D341Med (cell line): Measurements from ENCODE around the gene HSF4.

ENCODE experiments used
- DNase-seq: peaks from one replicate; pipeline ENCODE4 v3.0.0; 2012; ENCODE audit warnings: low spot score

Gene HSF4

DNA sequence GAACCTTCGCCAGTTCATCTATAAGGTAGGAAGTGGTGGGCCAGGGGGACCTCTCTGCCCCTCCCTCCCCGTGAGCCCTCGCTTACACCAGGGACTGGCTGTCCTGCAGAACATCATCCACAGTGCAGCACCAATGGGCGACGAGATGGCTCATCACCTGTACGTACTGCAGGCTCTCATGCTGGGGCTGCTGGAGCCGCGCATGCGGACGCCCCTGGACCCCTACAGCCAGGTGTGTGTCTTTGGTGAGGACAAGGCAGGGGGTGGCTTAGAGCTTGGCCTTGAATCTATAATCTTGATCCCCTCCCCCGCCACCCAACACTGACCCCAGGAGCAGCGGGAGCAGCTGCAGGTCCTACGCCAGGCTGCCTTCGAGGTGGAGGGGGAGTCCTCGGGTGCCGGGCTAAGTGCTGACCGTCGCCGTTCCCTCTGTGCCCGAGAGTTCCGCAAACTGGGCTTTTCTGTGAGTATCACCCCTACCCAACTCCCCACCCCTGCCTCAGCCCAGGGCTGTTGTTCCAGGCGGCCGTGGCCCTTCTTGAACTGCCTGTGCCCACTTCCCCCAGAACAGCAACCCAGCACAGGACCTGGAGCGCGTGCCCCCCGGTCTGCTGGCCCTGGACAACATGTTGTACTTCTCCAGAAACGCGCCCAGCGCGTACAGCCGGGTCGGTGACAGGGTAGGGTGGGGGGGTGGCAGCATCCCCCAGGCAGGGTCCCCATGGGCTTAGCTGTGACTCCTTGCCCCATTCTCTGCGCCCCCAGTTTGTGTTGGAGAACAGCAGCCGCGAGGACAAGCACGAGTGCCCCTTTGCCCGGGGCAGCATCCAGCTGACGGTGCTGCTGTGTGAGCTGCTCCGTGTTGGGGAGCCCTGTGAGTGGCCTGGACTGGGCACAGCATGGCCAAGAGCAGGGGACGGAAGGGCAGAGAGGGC lies 37.1 kb downstream of the HSF4 start:
- DNase-seq = no peak

DNA sequence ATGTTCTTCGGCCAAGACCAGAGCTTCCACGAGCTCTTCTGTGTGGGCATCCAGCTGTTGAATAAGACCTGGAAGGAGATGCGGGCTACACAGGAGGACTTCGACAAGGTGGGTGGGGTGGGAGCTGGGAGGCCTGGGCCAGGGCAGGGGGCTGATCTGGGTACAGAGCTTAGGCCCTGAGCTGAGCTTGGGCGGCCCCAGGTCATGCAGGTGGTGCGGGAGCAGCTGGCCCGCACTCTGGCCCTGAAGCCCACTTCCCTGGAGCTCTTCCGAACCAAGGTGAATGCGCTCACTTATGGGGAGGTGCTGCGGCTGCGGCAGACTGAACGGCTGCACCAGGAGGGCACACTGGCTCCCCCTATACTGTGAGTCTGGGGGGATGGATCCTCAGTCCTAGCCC lies 37.9 kb downstream of the HSF4 start:
- no peak for DNase-seq

DNA sequence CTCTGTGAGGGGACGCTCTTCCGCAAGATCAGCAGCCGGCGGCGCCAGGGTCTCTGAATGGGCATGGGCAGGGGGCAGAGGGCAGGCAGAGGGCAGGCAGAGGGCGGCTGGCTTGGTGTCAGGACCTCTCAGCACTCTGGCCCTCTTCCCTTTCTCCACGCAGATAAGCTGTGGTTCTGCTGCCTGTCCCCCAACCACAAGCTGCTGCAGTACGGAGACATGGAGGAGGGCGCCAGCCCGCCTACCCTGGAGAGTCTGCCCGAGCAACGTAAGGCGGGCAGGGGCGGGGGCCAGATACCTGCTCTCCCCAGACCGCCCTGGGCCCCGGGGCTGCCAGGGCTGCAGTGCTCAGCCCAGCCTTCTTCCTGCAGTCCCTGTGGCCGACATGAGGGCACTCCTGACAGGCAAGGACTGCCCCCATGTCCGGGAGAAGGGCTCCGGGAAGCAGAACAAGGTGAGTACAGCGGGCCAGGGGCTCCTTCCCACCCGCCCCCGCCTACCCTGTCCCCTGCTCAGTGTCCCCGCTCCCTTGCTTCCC lies 38.5 kb downstream of the HSF4 start:
- no peak for DNase-seq

DNA sequence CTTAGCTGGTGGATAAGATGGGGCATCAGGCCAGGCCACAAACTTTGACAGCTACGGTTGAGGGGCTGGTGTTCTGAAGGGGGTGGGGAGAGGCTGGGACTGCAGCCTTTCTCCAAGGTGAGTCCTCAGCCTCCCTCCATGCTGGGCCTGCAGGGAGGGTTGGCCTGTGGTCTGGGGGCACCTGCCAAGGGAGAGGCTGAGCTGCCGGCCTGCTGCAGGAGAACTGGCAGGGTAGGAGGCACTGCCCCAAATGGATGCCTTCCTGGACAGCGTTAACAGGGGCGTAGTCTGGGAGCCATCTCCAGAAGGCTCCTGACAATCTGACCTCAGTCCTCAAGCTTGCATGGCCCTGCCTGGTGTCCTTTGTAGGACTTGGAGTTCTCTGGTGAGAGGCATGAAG lies 39.5 kb downstream of the HSF4 start:
- DNase-seq = no peak

DNA sequence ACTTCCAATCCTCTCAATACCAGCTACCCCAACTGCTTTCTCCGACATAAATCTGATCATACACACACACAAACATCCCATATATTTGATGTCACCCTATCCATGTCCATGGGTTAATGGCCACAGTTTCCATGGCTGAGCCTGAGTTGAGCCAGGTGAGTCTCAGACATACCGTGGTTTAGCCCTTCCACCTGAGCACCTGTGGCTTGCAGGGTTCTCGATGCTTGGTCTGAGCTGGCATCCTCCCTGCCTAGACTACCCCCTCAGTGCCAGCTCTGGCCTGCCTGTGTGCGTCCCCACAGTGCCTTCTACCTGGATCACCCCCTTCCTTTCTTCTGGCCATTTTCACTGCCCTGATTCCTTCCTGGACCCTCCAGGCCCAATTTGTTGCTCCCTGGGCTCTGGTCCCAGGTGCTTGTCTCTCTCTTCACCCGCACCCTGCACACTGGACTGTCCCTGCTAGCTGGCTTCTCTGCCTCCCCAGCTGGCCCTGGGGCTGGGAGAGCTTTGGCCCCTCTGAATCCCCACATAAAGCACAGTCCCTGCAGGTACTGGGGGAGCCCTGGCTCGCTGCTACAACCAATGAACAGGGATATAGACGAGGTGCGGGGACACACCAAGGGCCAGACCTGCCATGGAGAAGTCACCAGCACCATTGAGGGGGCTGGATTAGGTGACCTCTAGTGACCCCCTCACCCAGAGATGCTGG lies 41.7 kb downstream of the HSF4 start:
- no peak for DNase-seq

DNA sequence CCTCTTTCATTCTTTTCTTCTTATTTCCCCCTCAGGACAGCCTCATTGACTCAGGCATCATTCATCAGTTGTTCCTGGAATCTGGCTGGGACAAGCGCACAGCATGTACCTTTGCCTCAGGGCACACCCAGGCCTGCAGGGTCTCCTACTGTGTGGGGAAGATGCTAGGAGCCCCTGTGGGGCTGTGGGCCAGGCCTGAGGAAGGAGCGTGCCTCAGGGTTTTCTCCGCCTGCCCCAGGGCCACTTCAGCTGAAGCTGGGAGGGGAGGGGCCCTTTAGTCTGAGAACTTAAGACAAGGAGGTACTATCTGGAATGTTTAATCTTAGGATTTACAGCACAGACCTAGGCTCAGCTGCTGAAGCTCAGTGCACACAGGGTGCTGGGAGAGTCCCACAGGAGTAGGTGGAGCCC lies 42.3 kb downstream of the HSF4 start:
- no peak for DNase-seq

DNA sequence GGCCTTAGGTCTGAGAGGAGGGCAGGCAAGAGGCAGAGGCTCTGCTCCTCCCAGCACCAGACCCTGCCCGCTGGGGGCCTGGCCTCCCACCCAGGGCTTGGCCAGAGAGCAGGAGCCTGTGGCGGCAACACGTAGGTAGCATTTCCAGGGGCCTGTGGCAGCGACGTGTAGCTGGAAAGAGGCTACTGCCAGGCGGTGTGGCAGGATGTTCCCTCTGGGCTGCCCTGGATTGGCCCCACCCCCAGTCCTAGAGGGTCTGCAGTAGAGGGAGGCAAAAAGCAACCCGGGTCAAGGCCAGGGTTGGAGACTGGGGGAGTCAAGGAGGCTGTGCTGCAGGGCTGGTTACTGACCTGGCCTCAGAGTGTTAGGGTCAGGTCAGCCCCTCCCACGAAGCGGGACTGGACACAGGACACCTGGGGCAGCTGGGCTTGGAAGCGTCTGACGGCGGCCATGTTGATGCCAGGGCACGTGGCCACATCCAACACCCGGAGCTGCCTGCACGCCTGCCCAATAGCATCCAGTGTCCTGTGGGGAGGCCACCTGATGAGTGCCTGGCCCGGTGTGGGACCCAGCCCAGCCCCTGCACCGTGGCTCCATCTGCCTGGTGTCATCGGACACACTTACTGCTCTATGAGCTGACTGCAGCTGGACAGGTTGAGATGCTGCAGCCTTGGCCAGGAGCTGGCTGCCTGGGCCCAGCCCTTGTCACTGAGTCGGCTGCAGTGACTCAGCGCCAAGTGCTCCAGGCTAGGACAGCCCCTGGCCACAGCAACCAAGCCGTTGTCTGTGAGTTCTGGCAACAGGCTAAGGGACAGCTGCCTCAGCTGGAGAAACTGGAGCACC lies 42.9 kb downstream of the HSF4 start:
- DNase-seq = no peak

DNA sequence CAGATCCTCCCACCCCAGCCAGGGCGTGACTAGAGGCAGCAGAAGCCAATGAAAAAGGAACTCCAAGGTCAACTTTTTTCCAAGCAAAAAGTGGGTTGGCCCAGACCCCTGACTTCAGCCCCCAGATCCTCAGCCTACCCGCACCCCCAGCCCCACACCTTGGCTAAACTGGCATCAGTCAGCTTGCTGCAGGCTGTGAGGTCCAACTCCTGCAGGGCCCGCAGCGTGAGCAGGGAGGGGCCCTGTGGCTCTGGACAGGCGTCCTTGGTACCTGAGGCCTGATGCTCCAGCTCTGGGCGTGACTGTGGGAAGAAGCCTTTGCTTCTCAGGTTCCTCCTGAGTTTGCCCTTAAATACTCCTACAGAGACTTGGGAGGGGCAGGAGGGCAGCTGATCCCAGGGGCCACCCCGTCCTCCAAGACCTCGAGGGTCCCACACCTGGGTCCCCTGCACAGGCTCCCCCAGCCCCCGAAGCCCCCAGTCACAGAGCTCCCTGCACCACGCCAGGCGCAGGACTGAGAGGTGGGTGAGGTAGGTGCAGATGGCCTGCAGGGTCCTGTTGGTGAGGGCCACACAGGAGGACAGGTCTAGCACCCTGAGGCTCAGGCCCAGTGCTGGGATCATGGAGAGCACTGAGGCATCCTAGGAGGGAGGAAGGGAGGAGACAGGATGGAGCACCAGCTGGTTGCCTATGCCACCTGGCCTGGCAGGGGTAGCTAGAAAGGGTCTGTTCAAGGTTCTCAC lies 43.8 kb downstream of the HSF4 start:
- DNase-seq = no peak

DNA sequence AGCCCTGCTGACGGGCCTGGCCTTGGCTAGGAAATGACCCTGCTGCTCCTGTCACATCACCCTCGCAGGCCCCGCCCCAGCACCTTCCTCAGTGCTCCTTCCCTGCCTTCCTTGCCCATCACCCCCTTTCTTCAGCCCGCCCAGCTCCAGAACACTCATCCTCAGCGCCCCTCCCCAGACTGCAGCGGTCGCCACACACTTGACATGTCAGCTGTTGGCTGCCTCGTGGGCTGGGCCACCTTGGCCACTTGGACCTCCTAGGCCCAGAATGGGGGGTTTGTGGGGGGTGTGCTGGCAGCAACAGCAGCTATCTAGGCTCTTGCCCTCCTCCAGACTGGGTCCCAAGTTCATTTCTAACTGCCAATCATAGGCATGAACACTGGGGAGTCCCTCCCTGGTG lies 45.0 kb downstream of the HSF4 start:
- no peak for DNase-seq

DNA sequence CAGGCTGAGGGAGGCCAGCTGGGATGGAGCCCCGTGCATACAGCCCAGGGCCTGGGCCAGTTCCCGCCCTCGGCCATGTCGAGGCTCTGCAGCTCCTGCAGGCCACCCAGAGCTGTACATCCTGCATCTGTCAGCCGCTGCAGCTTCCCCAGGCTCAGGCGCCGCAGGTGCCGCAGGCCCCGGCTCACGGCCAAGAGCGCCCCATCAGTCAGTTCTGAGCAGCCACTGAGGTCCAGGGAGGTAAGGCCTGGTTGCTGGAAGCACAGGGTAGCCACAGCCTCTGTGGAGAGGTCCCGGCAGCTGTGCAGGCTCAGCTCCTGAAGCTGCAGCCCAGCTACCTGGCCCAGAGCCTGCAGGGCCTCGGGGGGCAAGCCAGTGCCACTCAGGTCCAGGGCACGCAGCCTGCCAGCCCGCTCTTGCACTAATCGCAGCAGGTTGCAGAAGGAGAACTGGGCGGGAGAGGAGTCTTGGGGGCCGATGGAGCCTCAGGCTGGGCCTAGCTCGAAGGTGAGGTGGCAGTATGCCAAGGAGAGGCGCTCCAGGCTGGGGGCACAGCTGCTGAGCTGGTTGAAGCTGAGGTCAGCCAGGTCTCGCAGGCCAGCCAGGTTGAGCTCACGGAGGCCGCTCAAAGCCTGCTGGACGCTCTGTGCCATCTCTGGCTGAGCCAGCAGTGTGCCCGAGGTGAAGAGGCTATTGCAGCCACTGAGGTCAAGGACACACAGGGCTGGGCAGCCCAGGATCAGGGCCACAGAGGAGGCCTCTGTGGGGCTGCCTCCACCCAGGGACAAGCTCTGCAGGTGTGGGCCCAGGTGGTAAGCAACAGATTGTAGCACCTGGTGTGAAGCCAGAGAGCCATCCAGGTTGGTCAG lies 45.8 kb downstream of the HSF4 start:
- DNase-seq = no peak

DNA sequence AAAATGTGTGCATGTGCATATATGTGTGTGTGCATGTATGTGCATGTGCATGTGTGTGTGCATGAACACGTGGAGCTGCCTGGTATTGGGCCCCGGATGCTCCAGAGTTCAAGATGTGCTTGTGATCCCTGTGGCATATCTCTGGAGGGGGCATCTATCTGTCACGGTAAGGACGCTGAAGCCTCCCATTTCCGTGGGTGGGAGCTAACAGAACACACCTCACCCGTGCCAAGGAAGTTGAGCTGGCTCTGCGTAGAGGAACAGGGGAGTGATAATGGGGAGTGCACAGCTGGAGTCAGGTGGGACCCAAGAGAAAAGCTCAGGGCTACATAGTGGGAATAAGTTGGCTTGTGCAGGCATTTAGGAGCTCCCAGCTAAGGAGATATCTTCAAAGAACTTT lies 47.1 kb downstream of the HSF4 start:
- DNase-seq = no peak

DNA sequence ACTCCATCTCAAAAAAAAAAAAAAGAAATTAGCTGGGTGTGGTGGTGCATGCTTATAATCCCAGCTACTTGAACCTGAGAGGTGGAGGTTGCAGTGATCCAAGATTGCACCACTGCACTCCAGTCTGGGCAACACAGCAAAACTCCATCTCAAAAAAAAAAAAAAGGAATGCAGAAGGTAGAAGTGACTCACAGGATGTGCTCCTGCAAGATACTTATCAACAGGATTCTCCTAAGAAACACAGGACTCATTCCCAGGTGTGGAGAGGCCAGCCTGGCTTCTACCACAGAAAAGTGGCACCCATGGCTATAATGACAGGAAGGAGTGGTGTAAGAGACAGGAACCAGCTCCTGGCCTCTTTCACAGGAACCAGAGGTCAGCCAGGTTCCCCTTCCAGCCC lies 48.2 kb downstream of the HSF4 start:
- DNase-seq = no peak

DNA sequence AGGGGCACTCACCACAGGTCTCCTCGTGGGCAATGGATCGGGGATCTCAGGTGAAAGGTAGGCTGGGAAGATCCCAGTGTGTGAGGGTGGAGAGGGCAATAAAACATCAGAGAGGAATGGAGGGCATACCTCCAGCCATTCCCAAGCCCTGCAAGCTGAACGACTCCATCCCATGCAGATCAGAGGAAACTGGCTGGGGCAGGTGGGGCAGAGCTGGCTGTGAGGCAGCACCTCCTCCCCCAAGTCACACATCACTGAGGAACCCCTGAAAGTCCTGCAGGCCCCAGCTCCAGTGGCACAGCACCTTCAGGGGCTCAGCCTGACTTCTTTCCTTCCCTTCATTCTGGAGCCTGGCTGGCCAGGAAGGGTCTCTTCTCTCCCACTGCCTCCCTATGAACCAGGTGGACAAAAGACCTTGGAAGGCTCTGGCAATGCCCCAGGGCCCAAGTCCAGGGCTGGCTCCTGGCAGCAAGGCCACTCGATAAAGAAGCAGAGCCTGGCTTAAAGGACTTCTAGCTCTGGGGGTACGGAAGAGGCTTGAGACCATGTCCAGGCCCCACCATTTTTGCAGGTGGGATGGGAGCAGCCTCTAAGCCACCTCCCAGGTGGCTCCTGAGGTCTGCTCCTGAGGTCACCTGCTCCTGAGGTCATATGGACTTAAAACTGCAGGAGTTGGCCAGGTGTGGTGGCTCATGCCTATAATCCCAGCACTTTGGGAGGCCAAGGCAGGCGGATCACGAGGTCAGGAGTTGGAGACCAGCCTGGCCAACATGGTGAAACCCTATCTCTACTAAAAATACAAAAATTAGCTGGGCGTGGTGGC lies 48.9 kb downstream of the HSF4 start:
- no peak for DNase-seq

DNA sequence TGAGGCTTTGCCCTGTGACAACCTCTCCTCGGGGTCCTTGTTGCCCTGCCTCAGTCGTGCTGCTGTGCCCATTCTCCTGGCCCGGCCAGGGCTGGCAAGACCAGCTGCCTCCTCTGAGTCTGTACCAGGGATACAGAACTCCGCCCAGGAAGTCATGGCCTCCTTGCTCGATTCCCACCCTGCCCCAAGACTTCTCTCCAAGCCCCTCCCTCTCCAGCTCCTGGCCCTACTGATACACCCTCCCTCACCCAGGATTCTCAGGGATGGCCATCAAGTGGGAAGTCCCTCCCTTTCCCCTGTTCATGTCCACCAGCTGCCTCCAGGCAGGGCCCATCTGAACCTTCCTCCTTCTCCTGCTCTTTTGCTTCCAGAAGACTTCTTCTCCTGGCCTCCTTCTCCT lies 51.2 kb downstream of the HSF4 start:
- DNase-seq = no peak

DNA sequence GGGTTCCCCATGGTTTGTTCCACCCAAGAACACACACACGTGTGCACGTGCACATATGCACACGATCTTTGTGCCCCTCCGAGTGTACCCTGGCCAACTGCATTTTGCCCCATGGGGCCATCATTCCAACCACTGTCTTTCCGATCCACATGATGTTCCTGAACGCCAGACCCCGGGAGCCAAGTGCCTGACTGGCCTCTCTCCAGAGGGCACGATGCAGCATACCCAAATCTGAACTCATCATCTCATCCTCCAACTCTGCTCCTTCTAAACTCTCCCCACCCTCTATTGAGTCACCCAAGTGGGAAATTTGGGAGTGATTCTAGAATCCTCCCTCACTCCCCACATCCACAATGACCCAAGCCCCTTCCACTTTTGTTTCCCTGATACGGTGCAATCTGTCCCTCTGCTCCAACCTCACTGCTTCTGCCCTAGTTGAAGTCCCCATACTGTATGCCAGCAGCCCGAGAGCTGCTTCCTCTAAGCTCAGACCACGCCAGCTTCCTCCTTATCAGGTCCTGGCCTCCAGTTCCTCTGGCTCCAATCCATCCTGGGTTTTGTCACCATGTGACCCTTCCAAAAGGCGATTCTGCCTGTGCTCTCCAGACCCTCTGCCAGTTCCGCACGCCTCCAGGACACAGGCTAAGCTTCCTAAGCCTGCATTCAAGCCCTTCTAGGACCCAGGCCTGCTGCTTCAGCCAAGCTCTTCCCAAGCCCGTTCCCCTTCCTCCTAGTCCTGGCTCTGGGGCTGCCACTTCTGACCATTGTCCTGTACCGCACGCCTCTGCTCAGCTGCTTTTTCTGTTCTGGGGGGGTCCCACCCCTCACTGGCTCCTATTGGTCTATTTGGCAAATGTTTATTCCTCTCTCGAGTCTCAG lies 52.3 kb downstream of the HSF4 start:
- DNase-seq = no peak
